GM18502 (cell line): ENCODE results near the gene SFR1.
A peak's percentile ranks its signal among the peaks of the same experiment; 100 is the strongest.

ENCODE experiments used
- ATAC-seq: cut with Tn5 transposase; IDR thresholded peaks from one replicate; pipeline ENCODE4 v1.9.1; 2021; ENCODE audit warnings: mild to moderate bottlenecking; ENCODE audit not compliant: unreplicated experiment, poor library complexity

SFR1 gene, protein sequence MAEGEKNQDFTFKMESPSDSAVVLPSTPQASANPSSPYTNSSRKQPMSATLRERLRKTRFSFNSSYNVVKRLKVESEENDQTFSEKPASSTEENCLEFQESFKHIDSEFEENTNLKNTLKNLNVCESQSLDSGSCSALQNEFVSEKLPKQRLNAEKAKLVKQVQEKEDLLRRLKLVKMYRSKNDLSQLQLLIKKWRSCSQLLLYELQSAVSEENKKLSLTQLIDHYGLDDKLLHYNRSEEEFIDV

DNA sequence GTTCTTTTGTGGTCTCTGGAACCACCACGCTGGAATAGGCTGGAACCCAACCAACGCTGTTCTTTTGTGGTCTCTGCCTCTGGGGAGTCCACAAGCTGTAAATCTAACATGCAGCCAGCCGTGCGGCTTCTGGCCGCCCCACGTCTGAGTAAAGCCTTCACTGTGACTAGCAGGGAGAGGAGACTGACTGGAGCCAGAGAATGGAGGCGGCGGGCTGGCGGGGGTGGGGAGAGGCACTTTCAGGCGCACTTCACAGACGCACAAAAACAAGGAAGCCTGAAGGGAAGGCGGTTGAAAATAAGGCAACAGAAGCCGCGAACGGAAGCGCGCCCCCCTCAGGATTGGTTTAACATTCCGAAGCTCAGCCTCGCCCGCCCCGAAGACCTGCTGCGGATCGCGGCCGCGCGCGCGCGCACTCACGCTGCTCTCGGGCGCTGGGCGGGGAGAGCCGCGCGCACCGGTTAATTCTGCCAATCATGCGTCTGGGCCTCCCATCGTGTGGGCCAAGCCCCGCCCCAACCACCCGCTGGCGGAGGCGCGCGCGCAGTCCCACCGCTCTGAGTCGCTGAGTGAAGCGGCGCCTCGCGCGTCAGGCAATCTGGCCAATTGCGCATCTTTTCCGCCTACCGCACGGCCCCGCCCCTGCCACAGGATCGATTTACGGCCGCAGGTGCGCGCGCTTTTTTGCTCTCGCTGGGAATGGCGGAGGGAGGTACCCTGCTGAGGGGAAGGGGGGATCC lies at the start of gene SFR1:
SFR1 (plus strand) TSS at position 687 of the 740 bp plus-strand sequence; CDS start at position 700, 13 bp downstream.
- peak; percentile 89 for ATAC-seq

DNA sequence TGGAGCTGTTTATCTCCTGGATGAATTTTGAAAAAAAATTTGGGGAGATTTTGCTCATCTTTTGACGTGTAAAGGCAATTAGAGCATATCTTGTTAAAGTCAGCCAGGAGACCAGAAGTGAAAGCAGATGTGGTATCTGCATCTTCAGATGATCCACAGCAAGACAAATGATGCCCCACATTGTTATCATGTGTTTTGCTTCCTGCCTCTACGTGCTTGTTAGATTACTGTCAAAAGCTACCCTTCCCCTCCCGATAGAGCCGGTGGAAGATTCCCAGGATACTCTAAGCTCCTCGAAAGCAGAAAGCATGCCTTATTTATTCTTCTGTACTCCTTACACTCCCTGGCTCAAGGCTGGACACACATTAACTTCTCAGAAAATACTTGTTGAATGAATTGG lies 49.2 kb upstream of the SFR1 start:
- ATAC-seq, result no peak

DNA sequence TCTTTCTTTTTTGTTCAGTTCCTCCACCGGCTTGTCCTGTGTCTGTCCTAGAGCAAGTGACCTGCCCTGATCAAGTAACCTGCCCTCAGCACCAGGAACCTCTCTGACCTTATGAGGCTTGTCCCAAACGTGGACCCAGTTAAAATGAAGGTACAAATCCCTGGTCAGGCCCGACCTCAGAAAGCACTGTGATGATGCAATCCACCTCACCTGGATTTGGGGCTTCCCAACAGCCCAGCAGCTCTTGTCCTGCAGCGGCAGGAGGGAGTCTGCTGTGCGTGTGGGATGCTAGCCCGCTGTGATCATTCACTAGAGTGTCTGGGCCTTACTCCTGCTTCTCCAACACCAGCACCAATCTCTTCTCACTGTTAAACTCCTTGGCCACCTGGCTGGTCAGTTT lies 47.5 kb upstream of the SFR1 start:
- no peak for ATAC-seq

DNA sequence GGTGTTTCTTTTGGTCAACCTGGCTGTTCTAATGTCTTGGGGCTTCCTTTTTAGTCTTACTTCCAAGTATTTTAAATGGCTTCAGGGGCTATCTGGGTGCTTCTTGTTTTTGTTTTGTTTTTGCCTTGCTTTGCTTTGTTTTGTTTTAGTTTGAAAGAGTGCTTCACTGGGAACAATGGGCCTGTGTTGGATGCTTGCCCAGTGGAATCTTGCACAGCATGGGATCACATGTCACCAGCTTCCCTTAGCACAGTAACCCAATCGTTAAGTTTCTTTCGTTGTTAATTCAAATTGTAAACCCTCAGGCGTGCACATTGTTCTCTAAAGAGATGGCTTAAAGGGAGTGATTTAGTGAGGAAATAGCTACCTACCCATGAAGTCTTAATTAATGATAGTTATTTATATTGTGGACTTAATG lies 45.2 kb upstream of the SFR1 start:
- no peak for ATAC-seq

DNA sequence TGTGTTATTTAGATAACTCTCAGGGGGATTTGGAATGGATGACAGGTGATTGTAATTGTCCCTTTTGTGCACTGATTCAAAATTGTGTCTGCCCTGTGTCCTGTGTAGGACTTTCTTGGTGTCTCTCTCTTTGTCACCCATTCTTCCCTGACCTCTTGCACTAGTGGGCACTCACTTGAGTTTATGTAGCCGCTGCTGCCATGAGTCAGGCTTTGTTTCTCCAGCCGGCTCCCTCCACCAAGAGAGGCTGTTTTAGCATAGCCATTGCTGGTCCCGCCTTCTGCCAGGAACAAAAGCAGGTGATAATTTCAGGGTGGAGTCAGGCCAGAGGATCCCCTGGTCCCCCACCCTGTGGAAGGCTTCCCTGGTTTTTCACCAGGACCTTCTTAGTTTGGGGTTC lies 44.7 kb upstream of the SFR1 start:
- no peak for ATAC-seq

DNA sequence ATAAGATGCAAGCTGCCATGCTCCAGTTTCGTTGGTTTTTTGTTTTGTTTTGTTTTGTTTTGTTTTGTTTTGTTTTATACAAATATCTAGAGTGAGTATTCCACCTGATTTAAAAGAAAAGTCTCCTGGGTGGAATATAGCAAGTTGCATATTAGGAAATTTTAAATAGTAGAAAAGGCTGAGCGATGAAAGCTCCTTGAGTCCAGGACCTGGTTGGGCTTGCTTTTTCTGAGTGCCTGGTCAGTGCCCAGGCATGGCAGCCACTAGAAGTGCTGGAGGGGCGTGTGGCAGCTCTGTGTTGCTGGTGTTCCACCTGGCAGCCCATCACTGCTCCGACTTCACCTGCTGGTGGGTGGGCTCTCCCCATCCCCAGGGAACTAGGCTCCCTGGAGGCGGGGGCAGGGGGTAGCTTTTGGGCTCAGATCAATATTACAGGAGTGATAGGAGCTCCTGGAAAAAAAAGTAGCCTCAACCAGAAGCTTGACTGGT lies 44.3 kb upstream of the SFR1 start:
- no peak for ATAC-seq

DNA sequence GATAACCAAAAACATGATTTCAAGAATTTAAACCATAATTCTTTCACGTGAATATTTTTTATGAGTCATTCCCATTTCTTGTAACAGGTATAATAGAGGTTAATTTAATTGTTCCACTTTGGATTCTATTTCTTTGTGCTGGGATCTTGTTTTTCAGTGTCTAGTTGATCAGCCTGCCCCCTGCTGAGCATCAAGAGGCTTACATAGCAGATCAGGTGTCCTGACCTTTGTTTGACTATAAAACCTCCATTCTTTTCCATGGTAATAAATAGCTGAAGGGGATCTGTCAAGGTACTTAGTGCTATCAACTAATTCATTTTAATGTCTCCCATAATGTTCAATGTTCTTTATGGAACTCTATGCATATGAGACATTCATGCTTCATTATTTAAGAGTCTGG lies 41.2 kb upstream of the SFR1 start:
- no peak for ATAC-seq

DNA sequence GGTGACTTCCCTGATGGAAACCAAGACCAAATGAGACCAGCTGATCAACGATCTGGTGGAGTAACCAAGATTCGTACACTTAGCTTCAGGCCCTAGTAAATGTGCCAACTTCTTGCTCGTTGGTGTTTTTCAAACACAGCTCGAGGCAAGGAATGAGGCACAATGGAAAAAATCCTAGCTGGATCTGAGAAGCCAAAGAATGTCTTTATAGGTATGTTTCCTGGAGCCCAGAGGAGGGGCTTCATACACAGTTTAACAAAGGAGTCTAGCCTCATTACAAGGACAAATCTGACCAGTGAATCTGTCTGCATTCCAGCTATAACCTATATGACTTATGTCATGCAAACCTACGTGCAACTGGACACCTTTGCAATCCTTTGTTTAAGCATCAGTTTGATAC lies 40.0 kb upstream of the SFR1 start:
- ATAC-seq, result no peak

DNA sequence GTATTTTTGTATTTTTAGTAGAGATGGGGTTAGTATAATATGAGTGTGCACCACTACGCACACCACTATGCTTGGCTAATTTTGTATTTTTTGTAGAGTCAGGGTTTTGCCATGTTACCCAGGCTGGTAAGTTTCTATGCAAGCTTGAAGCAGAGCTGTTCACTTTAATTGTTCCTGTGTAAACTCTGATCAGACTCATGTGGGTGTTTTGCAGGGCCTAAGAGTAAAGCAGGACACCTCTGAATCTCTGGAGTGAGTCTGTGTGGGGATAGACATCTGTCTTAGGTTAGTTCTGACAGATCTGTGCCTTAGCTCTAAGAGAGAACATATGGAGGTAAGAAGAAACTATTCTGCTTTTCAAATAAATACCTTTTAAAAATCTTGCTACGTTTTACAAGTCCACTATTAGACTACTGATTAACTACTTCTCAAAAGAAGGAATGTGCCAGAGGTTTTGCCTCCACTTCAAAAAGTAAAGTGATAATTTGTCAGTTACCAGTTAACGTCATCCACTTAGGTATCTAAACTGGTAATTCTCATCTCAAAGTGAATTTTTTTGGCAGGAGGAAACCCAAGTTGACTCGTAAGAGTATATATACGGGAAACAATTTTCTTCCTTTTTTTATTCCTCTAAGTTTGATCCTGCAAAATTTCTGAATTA lies 37.4 kb upstream of the SFR1 start:
- ATAC-seq, result no peak

DNA sequence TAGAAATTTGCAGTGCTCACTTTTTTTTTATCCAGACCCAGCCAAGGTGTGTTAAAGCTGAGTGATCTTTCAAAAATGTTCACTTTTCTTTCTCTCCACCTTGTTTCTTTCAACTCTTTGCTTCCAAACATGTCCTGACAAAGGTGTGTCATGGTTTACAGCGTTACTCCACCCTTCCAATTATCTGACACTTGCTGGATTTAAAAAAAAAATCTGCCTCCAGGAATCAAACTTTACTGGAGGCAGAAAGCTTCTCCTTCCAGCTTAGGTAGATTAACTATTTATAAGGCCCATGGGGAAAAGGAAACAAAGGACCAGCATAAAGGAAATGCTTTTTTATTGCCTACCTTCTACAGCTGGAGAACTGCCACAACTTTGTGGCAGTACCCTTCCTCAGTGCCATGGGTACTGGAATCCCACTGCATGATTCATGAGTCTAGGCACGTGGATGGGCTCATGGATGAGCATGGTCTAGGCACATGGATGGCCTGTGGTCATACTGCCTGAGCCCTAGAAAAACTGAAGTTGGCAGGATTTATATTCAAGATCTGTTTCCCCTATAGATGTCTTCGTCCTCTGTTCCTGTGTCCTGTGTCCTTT lies 36.1 kb upstream of the SFR1 start, which contains the start of gene COL17A1:
COL17A1 (minus strand) TSS at position 80 of the 600 bp plus-strand sequence. CDS start 5,207 bp downstream, outside the sequence.
- ATAC-seq, result no peak

DNA sequence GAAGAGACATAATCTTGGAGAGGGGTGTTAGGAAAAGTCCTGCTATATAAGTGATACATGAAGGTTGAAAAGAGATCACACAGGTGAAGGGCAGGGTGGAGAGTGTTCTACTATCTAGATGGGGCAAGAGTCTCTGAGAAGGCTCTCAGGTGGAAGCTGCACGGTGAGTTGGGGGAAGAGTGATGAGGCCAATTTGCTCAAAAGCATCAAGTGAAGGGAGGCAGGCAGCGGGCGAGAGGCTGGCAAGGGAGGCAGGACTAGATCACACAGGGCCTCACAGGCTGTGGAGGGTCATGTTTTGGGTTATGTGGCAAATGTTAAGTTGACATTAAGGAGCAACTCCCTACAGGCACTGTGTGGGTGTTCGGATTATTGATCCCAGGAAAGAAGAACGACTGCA lies 33.7 kb upstream of the SFR1 start:
- ATAC-seq, result no peak

DNA sequence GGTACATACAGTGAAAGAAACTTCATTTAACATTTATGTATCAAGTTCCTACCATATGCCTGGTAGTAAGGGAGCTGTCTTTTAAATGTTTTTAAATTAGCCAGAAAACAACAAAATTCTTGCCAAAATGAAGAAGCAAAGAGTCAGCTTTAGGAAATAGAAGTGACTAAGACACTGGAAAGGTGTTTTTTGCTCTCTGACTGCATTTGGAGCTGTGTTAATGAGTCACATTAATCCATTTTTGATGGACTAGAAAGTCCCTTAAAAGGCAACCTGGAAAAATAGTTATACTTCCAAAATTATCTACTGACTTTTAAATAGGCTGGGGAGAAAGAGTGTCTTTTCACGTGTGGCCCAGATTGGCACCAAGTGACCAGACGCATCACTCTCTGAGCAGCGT lies 32.4 kb upstream of the SFR1 start:
- no peak for ATAC-seq

DNA sequence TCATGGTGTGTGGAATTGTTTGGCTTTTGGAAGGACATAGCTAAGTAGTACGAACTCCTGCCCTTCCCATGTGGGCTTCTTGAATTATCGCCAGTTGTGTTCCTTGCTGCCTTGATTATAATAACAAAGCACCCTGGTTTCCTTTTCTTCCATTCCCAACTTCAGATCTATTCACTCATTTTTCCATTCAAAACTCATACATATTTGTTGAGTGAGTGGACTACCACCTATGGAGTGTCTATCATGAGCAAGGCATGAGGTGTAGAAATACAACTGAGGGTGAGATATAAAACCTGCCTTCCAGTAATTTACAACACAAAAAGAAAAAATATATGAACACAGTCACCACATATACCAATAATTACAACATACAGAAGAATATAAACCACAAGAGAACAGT lies 31.4 kb upstream of the SFR1 start:
- ATAC-seq, result no peak

DNA sequence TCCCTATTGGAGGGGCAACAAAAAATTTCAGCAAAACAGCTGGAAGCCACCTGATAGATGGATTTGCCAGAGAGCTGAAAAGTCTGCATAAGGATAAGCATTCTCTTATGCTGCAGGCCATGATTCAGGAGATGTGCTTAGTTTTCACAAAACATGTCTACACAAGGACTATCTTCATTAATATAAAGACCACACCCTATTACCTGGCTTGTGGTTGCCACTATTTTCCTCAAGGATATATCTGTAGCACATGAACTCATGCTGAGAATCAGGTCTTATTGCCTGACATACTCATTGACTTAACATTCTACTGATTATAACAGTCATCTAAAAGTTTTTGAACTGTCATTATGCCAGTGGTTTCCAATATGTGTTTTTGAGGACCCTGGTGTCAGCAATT lies 29.2 kb upstream of the SFR1 start:
- ATAC-seq, result no peak

DNA sequence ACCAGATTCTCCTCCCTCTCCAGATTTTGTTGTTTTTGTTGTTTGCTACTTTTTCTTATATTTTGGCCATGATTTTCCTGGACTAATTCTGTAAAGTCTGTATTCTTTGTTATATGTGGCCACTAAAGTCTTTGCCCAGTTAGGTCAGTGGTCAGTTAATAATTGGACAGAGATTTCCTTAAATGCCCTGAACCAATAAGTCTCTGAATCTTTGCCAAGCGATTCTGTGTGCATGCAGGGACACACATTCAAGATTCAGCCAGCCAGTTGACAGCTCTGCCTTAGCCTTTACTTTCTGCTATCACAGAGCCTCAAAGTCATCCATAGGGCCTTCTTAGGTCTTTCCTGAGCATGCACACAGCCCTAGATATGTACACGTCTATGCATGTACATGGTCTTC lies 25.3 kb upstream of the SFR1 start:
- ATAC-seq, result no peak

DNA sequence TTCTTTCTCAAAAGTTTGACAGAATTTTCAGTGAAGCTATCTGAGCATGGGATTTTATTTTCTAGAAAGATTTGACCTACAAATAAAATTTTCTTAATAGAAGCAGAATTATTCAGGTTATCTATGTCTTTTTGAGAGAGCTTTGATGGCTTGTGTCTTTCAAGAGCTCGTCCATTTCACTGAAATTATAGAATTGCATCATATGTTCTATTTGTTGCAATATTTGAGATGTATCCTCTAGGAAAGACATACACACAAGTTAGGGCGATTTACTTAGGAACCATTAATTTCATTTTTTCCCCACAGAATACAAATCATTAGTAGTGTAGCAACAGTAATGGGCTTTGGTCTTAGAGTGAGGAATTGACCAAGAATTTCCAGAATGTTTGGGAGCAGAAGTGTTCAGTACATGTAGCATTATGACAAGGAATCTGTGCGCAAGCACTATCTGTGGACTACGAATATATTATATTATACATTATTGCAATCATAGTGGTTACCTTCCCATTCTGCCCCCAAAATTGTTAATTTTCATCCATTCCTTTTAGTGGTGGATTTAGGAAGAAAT lies 23.5 kb upstream of the SFR1 start:
- no peak for ATAC-seq

DNA sequence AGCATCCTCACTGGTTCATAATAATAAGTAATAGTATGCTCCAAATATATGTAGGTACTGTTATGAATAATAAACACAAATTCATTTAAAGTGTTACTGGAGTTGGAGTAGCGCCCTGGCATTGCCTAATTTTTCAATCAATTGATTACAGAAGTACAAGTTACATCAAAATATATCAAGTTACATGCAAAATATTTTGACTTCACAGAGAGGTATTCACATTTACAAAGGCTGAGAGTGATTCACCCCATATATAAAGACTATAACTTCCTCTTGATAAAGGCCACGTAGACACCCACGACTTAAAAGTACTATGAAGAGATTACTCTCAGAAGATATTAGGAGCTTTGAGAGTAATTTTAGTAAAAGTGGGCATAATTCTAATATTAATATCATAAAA lies 22.7 kb upstream of the SFR1 start:
- ATAC-seq, result no peak

DNA sequence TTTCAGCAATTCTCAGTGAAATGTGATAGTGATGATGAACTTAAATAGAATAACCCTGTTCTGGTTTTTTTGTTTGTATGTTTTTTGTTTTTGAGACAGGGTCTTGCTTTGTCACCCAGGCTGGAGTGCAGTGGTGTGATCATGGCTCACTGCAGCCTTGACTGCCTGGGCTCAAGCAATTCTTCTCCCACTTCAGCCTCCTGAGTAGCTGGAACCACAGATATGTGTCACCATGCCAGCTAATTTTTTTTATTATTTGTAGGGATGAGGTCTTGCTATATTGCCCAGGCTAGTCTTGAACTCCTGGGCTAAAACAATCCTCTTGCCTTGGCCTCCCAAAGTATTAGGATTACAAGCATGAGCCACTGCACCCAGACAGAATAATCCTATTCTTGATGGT lies 22.0 kb upstream of the SFR1 start:
- no peak for ATAC-seq

DNA sequence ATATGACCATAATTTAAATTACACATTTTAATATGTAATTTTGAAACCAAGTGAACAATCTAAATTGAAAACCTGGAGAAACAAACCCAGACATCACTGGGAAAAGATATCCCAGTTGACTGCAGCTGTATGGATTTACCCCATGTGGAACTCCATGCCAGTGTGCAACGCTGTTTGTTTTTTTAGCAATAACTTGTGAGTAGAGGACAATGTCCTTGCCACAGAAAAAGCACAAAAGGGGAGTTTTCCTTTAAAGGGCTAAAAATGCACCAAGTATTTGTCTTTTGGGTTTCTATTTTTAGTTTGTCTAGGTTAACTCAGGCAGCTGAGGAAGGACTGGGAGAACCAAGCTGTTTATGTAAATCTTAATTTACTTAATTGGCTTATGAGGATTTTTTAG lies 21.2 kb upstream of the SFR1 start:
- no peak for ATAC-seq

DNA sequence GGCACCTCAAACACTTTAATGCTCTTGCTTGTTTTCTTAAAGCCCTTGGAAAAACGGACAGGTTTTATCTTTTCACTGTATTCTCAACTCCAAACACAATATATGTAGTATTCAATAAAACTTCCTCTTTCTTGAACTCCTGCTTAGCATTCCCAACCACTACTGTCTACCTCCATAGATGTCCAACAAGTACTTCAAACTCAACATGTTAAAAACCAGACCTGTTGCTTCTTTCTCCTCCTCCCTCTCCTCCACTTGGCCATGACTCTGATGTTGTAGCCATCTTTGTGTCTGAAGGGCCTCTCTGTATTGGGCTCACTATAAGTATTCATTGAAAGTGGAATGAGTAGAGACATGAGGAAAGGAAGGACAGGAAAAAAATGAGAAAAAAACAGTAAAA lies 20.1 kb upstream of the SFR1 start:
- ATAC-seq, result no peak

DNA sequence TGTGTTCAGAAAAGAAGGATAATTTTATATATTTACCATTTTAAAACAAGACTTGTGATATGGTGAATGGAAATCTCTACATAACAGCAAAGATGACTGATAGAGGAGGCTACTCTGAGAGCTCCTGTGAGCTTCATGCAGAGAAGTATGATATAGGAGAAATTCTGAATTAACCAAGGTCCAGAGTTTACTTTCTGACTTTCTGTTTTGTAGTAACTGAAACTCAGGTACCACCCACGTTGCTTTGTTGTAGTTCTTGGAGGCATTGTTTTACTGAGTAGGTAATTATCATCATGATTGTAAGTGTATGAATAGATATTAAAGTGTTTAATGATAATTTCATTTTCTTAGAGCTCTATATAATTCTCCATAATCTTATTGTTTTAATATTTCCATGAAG lies 18.0 kb upstream of the SFR1 start:
- no peak for ATAC-seq
